IPS-20b (cell line): Measurements from ENCODE around the gene AK2.
"Not testable (repeated sequence)": the region's sequence is repeated elsewhere in the genome, so short reads cannot be mapped to it uniquely, and the experiment has no call there.

Experiments
- H3K27ac ChIP-seq: one replicate; pipeline ENCODE4 v1.5.1; 2013; ENCODE audit warnings: low read length
- H3K27me3 ChIP-seq: 2 replicates; pipeline ENCODE4 v1.6.1; 2013; ENCODE audit warnings: mild to moderate bottlenecking, low read length, inconsistent platforms; ENCODE audit not compliant: insufficient read depth
- H3K36me3 ChIP-seq: 2 replicates; pipeline ENCODE4 v1.6.1; 2013; ENCODE audit warnings: low read depth, mild to moderate bottlenecking, inconsistent platforms, low read length, moderate library complexity; ENCODE audit not compliant: insufficient read depth
- H3K4me1 ChIP-seq: 2 replicates; pipeline ENCODE4 v1.6.1; 2013; ENCODE audit warnings: mild to moderate bottlenecking, control low read depth, inconsistent platforms, low read length, moderate library complexity; ENCODE audit not compliant: insufficient read depth
- H3K4me3 ChIP-seq: 2 replicates; pipeline ENCODE4 v1.5.1; 2013; ENCODE audit warnings: mild to moderate bottlenecking, low read length, inconsistent platforms
- H3K9ac ChIP-seq: 2 replicates; pipeline ENCODE4 v1.6.1; 2013; ENCODE audit warnings: low read depth, mild to moderate bottlenecking, inconsistent platforms, low read length, moderate library complexity
- H3K9me3 ChIP-seq: 2 replicates; pipeline ENCODE4 v1.6.1; 2013; ENCODE audit warnings: mild to moderate bottlenecking, low read depth, low read length, inconsistent platforms; ENCODE audit not compliant: insufficient read depth

Gene AK2

DNA sequence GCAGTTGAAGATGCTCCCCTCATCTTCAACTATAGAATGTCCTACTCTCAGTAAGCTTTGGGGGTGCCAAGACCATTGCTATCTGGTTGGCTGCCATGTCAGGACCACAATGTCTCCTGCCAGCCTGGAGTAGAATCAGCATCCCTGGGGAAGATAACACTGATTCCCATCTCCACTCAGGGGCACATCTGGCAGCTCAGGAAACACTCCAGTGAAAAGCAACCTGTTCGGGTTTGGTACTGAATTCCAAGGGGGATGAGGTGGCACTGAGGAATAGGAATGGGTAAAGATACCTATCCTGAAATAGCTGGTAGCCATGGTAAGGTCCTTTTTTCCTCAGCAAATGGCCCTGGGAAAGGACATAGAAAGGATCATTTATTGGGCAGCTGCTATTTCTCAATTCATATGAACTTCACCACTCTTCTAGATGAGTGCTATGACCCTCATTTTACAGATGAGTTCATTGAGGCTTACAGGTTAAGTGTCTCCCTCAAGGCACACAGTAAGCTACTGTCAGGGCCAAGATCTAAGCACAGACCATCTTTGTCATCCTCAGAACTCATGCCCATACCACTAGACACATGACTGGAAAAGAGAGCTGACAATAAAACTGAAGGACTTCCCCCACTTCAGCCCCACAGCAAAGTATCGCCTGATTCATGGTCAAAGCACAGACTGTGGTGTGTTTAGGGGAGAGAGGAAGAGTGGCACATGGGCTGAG lies 31.4 kb downstream of the AK2 start:
- Histone ChIP-seq H3K27ac (no peak overlapping the region), H3K36me3 (peaks cover 24% of the 10 kb centered on the region), H3K4me1 (peaks cover 4% of the 10 kb centered on the region; the same call in 1 of the 2 replicates), H3K9ac (no peak overlapping the region), H3K9me3 (no peaks in the 10 kb centered on the region), H3K27me3 (no peaks in the 10 kb centered on the region), H3K4me3 (no peak overlapping the region)

DNA sequence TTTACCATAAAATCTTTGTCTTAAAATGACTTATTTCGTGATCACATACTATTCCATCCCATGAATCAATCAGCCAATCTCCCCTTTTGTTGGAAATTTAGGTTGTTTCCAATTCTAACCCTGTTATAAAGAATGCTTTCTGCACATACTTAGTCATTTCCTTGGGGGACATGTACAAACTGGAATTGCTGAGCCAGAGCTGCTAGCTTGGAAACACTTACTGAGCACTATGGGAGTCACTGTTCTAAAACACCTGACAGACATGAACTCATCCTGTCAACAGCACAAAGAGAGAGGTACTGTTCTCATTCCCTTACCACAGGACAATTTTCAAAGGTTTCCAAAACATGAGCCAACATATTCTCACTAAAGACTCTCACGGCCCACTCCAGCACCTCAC lies 32.1 kb downstream of the AK2 start:
- Histone ChIP-seq H3K36me3 (peaks cover 23% of the 10 kb centered on the region), H3K4me1 (peaks cover 4% of the 10 kb centered on the region; the same call in 1 of the 2 replicates)

DNA sequence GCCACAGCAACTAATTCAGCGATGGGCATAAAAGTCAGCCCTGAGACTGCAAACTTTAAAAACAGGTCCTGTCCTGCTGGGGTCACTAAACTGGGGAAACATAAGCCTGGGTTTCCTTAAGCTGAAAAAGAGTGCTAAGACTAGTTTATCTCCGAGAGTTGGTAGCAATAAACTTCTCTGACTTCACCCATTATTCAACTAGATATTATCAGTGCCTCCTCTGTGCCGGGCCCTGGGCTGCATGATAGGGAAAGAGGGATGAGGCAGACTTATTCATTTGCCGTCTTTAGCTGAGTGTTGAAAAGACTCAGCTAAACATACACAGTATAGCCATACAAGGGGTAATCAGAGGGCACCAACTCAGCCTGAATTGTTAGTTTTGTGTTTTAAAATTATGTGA lies 33.0 kb downstream of the AK2 start:
- Histone ChIP-seq H3K27ac (no peak overlapping the region), H3K36me3 (peaks cover 13% of the 10 kb centered on the region), H3K4me1 (peaks cover 4% of the 10 kb centered on the region; the same call in 1 of the 2 replicates), H3K4me3 (no peak overlapping the region), H3K9ac (no peak overlapping the region), H3K27me3 (no peaks in the 10 kb centered on the region), H3K9me3 (no peaks in the 10 kb centered on the region)

More for the DNA sequence above, 32.1 kb downstream of the AK2 start:
- H3K27me3 ChIP-seq, result no peaks in the 10 kb centered on the region
- no peaks in the 10 kb centered on the region for H3K9me3 ChIP-seq
- no peak overlapping the region for H3K4me3 ChIP-seq
- H3K9ac ChIP-seq, result no peak overlapping the region
- H3K27ac ChIP-seq, result no peak overlapping the region

DNA sequence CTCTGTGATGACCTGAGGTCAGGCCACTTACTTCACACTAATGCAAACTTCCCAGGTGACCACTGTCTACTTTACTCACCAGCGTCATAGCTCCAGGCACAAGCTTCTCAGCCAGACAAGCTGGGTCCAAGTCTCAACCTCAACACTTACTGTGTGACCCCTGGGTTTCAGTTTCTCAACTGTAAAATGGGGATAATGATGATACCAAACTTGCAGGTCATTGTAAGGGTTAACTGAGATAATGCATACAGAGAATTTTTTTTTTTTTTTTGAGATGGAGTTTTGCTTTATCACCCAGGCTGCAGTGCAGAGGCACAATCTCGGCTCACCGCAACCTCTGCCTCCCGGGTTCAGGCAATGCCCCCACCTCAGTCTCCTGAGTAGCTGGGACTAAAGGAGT lies 34.7 kb downstream of the AK2 start:
- H3K36me3 ChIP-seq, result no peaks in the 10 kb centered on the region
- no peaks in the 10 kb centered on the region for H3K9me3 ChIP-seq
- no peaks in the 10 kb centered on the region; the same call in 1 of the 2 replicates for H3K4me1 ChIP-seq
- H3K9ac ChIP-seq, result no peak overlapping the region
- no peak overlapping the region for H3K4me3 ChIP-seq
- H3K27ac ChIP-seq, result no peak overlapping the region
- no peaks in the 10 kb centered on the region for H3K27me3 ChIP-seq

DNA sequence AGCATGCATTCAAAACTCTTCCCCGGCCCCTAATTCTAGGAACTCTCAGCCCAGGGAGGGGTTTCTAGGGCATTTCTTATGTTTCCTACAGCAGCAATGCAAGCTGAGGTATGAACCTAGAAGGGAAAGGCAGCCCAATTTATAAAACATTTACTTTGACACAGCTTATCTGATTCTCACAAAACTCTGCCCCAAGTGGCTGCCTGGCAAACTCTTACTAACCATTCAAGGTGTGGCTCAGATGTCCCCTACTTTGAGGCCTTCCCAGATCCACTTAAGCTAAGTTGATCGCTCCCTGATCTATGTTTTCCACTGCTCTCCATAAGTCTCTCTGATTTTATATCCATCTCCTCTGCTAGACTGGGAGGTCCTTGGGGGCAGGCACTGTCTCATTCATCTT lies 35.4 kb downstream of the AK2 start:
- Histone ChIP-seq H3K4me1 (no peaks in the 10 kb centered on the region; the same call in 1 of the 2 replicates), H3K4me3 (no peak overlapping the region), H3K27ac (no peak overlapping the region), H3K9me3 (no peaks in the 10 kb centered on the region), H3K9ac (no peak overlapping the region), H3K36me3 (no peaks in the 10 kb centered on the region), H3K27me3 (no peaks in the 10 kb centered on the region)

DNA sequence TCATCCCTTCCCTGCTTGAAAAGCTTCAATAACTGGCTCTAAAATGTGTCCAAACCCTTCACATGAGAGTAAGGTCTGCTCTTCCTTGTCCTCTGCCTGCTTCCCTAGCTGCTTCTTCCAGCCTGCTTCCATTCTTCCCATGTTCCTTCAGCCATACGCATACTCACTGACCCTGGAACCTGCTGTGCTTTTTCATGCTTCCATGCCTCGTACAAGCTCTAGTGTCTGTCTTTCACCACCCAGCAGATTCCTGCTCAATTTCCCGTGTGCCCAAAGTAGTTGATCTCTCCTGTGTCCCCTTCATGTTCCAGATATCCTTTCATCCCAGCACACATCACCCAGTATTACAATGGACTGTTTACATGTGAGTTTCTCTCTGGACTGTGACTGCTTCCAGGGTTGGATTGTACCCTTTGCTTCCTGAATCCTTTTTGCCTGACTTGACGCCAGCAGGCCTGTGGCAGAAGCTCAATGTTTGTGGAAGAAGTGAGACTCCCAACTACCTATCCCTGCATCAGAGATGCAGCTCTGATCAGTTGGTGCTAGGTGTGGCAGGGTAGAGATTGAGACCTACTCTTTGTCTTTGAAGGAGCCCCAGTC lies 36.2 kb downstream of the AK2 start:
- H3K4me3 ChIP-seq, result no peak overlapping the region
- no peaks in the 10 kb centered on the region for H3K9me3 ChIP-seq
- no peaks in the 10 kb centered on the region; the same call in 1 of the 2 replicates for H3K4me1 ChIP-seq
- H3K27me3 ChIP-seq, result no peaks in the 10 kb centered on the region
- no peak overlapping the region for H3K27ac ChIP-seq
- no peaks in the 10 kb centered on the region for H3K36me3 ChIP-seq
- H3K9ac ChIP-seq, result no peak overlapping the region

DNA sequence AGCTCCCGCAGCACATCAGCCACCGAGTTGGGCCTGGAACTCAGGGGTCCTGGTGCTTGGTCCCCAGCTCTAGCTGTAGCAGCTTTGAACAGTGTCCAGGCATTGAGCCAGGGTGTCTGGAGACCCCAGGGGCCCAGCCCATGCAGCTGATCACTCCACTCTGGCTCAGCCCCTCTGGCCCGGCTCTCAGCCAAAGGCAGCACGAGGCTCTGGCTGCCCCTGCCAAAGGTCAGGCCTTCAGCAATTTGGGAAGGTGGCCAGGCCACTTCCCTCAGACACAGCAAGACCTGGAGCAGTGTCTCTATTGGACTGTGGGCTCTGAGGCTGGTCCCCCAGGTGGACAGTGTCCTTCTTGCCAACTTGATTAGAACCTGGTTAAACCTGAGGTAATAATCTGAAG lies 37.7 kb downstream of the AK2 start:
- Histone ChIP-seq H3K27me3 (no peaks in the 10 kb centered on the region), H3K9ac (no peak overlapping the region), H3K27ac (no peak overlapping the region), H3K4me3 (no peak overlapping the region), H3K4me1 (no peaks in the 10 kb centered on the region; the same call in 1 of the 2 replicates), H3K9me3 (no peaks in the 10 kb centered on the region), H3K36me3 (no peaks in the 10 kb centered on the region)

DNA sequence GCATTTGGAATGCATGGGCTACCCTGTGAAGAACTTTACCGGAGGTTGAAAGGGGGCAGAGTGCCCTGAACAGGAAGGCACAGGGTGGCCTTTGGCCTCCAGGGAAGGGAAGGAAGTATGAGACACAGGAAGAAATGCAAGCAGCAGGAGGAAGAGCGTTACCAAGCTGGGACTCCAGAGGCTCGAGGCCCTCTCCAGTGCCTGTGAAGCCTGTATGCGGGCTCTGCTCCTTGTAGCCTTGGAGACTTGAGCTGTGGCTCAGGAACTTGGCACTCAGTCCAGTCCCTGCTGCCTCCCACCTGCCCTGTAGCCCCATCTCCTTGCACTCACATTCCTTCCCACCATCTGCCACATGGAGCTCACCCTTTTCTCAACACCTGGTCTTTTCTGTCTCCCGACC lies 38.6 kb downstream of the AK2 start:
- Histone ChIP-seq H3K9ac (no peak overlapping the region), H3K9me3 (no peaks in the 10 kb centered on the region), H3K27me3 (no peaks in the 10 kb centered on the region), H3K36me3 (no peaks in the 10 kb centered on the region), H3K27ac (no peak overlapping the region), H3K4me3 (no peak overlapping the region), H3K4me1 (no peaks in the 10 kb centered on the region; the same call in 1 of the 2 replicates)

DNA sequence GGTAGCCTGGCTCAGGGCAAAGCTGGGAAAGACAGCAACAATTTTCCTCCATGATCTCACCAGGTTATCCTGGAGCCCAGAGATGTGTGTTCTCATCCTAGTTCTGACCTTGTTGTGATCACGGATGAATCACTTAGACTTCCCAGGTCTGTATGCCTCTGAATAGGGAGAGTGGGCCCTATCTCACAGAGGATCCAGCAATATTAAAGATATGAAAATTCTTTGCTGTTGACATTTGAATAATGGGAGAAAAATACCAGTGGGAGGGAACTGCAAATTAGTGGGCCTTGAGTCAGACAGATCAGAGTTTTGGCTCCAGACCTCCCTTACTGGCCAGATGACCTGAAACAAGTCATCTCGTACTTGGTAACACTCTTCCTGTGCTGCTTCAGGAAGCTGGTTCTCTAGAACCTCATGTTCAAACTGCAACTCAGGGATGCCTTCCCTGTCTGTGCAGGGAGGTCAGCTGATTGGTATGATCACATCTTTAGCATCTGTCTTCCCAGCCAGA lies 39.2 kb downstream of the AK2 start:
- no peak overlapping the region for H3K27ac ChIP-seq
- H3K4me3 ChIP-seq, result no peak overlapping the region
- no peaks in the 10 kb centered on the region for H3K9me3 ChIP-seq
- H3K36me3 ChIP-seq, result no peaks in the 10 kb centered on the region
- H3K4me1 ChIP-seq, result no peaks in the 10 kb centered on the region; the same call in 1 of the 2 replicates
- no peaks in the 10 kb centered on the region for H3K27me3 ChIP-seq
- no peak overlapping the region for H3K9ac ChIP-seq

DNA sequence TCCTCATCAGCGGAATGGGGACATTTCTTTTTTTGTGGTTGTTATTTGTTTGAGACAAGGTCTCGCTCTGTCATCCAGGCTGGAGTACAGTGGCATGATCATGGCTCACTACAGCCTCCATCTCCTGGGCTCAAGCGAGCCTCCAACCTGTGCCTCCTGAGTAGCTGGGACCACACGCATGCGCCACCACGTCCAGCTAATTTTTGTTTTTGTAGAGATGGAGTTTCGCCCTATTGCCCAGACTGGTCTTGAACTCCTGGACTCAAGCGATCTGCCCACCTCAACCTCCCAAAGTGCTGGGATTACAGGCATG lies 43.4 kb downstream of the AK2 start:
- peaks cover 11% of the 10 kb centered on the region; the same call in 1 of the 2 replicates for H3K4me1 ChIP-seq
- H3K4me3 ChIP-seq, H3K9ac ChIP-seq, H3K9me3 ChIP-seq, H3K36me3 ChIP-seq, H3K27me3 ChIP-seq, H3K27ac ChIP-seq: not testable (repeated sequence)

DNA sequence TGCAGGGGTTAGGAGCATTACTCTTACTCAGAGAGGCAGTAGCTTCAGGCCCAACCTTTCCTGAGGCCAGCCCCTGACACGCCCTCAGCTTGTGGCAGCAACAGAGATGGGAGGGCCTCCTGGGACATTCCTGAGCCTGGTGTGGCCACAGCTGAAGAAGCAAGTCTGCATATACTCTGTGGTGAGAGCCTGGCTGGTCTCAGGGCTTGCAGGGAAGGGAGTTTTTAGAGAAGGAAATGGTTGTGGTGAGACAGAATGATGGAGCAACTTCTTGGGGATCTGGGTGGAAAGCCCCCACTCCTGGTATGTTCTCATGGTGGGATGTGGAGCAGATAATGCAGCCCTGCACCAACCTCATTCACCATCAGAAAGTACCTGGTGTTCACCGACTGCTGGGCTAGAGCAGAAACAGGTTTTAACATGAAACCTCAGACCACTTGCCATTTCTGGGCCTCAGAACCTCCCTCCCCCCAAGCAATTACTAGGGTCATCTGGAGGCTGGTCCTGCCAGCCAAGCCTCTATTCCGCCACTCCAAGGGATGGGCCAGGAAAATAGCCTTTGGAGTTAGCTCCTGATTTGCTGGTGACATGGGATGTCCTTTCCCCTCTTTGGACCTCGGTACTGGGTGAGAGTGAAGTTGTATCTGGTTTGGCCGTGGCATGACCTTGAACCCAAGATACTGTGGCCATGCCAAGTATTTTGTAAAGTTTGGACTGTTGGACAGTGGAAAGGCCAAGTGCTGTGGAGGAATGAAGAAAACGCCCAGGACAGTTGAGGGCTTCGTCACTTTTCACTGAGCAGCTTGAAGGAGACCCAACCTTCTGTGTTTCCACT lies 44.0 kb downstream of the AK2 start:
- H3K27me3 ChIP-seq, result no peaks in the 10 kb centered on the region
- no peaks in the 10 kb centered on the region for H3K36me3 ChIP-seq
- no peak overlapping the region for H3K27ac ChIP-seq
- no peak overlapping the region for H3K9ac ChIP-seq
- peaks cover 11% of the 10 kb centered on the region; the same call in 1 of the 2 replicates for H3K4me1 ChIP-seq
- no peaks in the 10 kb centered on the region for H3K9me3 ChIP-seq
- H3K4me3 ChIP-seq, result no peak overlapping the region
